HepG2 (cell line): ENCODE measurements around the gene ABCB8. TPM values are rescaled to one million over a fixed set of nuclear protein-coding genes. Genes with fewer than 3 reads are reported as not detected.

Experiments
- CERS6 ChIP-seq: sonication (generic); formaldehyde crosslinking; IDR thresholded peaks from 2 replicates; pipeline ENCODE4 v1.5.0; 2020; ENCODE audit warnings: missing genetic modification reagents
- ETV5 ChIP-seq: IDR thresholded peaks from 2 replicates; pipeline ENCODE4 v1.6.1; 2018; ENCODE audit warnings: missing biosample characterization, missing genetic modification reagents, inconsistent platforms, borderline replicate concordance
- ONECUT2 ChIP-seq: sonication (generic); formaldehyde crosslinking; IDR thresholded peaks from 2 replicates; pipeline ENCODE4 v1.4.0; 2020; ENCODE audit warnings: missing genetic modification reagents
- SIN3B ChIP-seq: fragments of 150-350 bp; IDR thresholded peaks from 2 replicates; pipeline ENCODE4 v1.6.1; 2014; ENCODE audit warnings: low read length
- SRSF9 ChIP-seq: fragments of 200-400 bp; formaldehyde crosslinking; IDR thresholded peaks from 2 replicates; pipeline ENCODE4 v1.6.1; 2018; ENCODE audit warnings: borderline replicate concordance, mild to moderate bottlenecking, low read depth, low read length; ENCODE audit not compliant: insufficient read depth, poor library complexity, severe bottlenecking
- TEAD3 ChIP-seq: optimal IDR thresholded peaks from 2 replicates; pipeline ENCODE3; 2016; ENCODE audit warnings: borderline replicate concordance
- ZGPAT ChIP-seq: IDR thresholded peaks from 2 replicates; pipeline ENCODE4 v1.6.1; 2016; ENCODE audit warnings: mild to moderate bottlenecking
- ZNF17 ChIP-seq: sonication (generic); formaldehyde crosslinking; IDR thresholded peaks from 2 replicates; pipeline ENCODE4 v1.5.0; 2020; ENCODE audit warnings: mild to moderate bottlenecking, missing genetic modification reagents
- ZNF280B ChIP-seq: sonication (generic); formaldehyde crosslinking; IDR thresholded peaks from 2 replicates; pipeline ENCODE4 v1.5.0; 2020; ENCODE audit warnings: missing genetic modification reagents, mild to moderate bottlenecking, borderline replicate concordance
- ZNF629 ChIP-seq: sonication (generic); formaldehyde crosslinking; conservative IDR thresholded peaks from 2 replicates; pipeline ENCODE4 v1.5.0; 2020; ENCODE audit warnings: missing genetic modification reagents
- ZNF839 ChIP-seq: sonication (generic); formaldehyde crosslinking; IDR thresholded peaks from 2 replicates; pipeline ENCODE4 v1.4.0; 2020; ENCODE audit warnings: missing genetic modification reagents, mild to moderate bottlenecking, borderline replicate concordance
- polyA plus RNA-seq, 8 experiments: library from polyadenylated mRNA; depleted of rRNA in 3 of 8; stranded (reverse) in 7 of 8; unstranded in 1 of 8; fragments of >200 nt; fragmentation: Illumina TruSeq in 4 of 8; extraction: Trizol in 4 of 8; gene quantifications; 2 replicates each; pipeline versions ENCODE4 v1.2.1 to v1.2.3, GENCODE V29; 2011 to 2016; ENCODE audit warnings: low read depth in 4 of 8, missing spikeins in 1 of 8, mixed read lengths in 1 of 8; ENCODE audit not compliant: insufficient read depth in 1 of 8
- total RNA-seq, 5 experiments: library from RNA; depleted of rRNA; stranded (reverse); fragments of >200 nt; fragmentation: Illumina TruSeq; extraction: Trizol; gene quantifications; 2 replicates each; pipeline ENCODE4 v1.2.3, GENCODE V29; 2016; ENCODE audit warnings: low read depth in 1 of 5
- TF ChIP-seq, protein P1 (sequence below): sonication (generic); formaldehyde crosslinking; conservative IDR thresholded peaks from 2 replicates; pipeline ENCODE4 v1.4.0; 2020; ENCODE audit warnings: missing genetic modification reagents
- TF ChIP-seq, protein P2 (sequence below): sonication (generic); formaldehyde crosslinking; IDR thresholded peaks from 2 replicates; pipeline ENCODE4 v1.5.0; 2020; ENCODE audit warnings: mild to moderate bottlenecking, missing genetic modification reagents
- TF ChIP-seq, protein P3 (sequence below): sonication (generic); formaldehyde crosslinking; IDR thresholded peaks from 2 replicates; pipeline ENCODE4 v1.4.0; 2020; ENCODE audit warnings: missing genetic modification reagents

The ABCB8 gene
- total and polyA plus RNA-seq, 2 of the 13 experiments (the other 11 are each of a cell fraction or from before 2014, with no cell fraction given), result 6.6 to 16.7 TPM

GRCh38 chr7:151028131-151028947, at the start of gene ABCB8 (continued):
- no peak; the same call in 1 of the 2 replicates for TF ChIP-seq ZNF280B (CRISPR knock-in tag)
- TF ChIP-seq SIN3B, result peak; percentile 73
- peak; percentile 82 for TF ChIP-seq TEAD3 (CRISPR knock-in tag)
- no peak for TF ChIP-seq ZNF629 (CRISPR knock-in tag)
- TF ChIP-seq, protein P1, sequence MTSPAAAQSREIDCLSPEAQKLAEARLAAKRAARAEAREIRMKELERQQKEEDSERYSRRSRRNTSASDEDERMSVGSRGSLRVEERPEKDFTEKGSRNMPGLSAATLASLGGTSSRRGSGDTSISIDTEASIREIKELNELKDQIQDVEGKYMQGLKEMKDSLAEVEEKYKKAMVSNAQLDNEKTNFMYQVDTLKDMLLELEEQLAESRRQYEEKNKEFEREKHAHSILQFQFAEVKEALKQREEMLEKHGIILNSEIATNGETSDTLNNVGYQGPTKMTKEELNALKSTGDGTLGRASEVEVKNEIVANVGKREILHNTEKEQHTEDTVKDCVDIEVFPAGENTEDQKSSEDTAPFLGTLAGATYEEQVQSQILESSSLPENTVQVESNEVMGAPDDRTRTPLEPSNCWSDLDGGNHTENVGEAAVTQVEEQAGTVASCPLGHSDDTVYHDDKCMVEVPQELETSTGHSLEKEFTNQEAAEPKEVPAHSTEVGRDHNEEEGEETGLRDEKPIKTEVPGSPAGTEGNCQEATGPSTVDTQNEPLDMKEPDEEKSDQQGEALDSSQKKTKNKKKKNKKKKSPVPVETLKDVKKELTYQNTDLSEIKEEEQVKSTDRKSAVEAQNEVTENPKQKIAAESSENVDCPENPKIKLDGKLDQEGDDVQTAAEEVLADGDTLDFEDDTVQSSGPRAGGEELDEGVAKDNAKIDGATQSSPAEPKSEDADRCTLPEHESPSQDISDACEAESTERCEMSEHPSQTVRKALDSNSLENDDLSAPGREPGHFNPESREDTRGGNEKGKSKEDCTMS (CRISPR knock-in tag), result no peak
- no peak for TF ChIP-seq ETV5 (CRISPR knock-in tag)
- TF ChIP-seq, protein P2, sequence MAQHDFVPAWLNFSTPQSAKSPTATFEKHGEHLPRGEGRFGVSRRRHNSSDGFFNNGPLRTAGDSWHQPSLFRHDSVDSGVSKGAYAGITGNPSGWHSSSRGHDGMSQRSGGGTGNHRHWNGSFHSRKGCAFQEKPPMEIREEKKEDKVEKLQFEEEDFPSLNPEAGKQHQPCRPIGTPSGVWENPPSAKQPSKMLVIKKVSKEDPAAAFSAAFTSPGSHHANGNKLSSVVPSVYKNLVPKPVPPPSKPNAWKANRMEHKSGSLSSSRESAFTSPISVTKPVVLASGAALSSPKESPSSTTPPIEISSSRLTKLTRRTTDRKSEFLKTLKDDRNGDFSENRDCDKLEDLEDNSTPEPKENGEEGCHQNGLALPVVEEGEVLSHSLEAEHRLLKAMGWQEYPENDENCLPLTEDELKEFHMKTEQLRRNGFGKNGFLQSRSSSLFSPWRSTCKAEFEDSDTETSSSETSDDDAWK (CRISPR knock-in tag), result no peak
- peak; percentile 39 for TF ChIP-seq ZGPAT
- TF ChIP-seq ZNF839 (CRISPR knock-in tag), result 0 out of 2 replicates have a peak, but pooled peaks have one; percentile 28
- TF ChIP-seq ONECUT2 (CRISPR knock-in tag), result no peak
- no peak for TF ChIP-seq SRSF9
- no peak for TF ChIP-seq ZNF17 (CRISPR knock-in tag)
- TF ChIP-seq, protein P3, sequence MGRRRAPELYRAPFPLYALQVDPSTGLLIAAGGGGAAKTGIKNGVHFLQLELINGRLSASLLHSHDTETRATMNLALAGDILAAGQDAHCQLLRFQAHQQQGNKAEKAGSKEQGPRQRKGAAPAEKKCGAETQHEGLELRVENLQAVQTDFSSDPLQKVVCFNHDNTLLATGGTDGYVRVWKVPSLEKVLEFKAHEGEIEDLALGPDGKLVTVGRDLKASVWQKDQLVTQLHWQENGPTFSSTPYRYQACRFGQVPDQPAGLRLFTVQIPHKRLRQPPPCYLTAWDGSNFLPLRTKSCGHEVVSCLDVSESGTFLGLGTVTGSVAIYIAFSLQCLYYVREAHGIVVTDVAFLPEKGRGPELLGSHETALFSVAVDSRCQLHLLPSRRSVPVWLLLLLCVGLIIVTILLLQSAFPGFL (CRISPR knock-in tag), result no peak
- no peak for TF ChIP-seq CERS6
